ENCODE data around the gene TSHZ2. TPM values are rescaled to one million over a fixed set of nuclear protein-coding genes. Genes with fewer than 3 reads are reported as not detected.
A peak's percentile ranks its signal among the peaks of the same experiment; 100 is the strongest.

Gene TSHZ2
- total and polyA plus RNA-seq, 4 donors = 0.93 to 8.8 (median 3.8) TPM

- 61 to 67% methylated on average over 2 of the region's 2 CpGs for WGBS, 2 donors
- ATAC-seq (ENCODE audit: insufficient read depth, low FRiP score) = no peak
- no peak for DNase-seq
- TF ChIP-seq CTCF (IDR thresholded peaks at IDR 0.05; ENCODE audit: control extremely low read depth, extremely low read depth) = no peak
- no peaks in the 10 kb centered on the region for H3K27me3 ChIP-seq (ENCODE audit: control insufficient read depth in 3 of 3, insufficient read depth in 3 of 3, low read length in 2 of 3)
- no peak overlapping the region for H3K4me3 ChIP-seq
- H3K9ac ChIP-seq (ENCODE audit: insufficient read depth in 1 of 2, low read length in 2 of 2) = no peak overlapping the region
- H3K36me3 ChIP-seq (ENCODE audit: control insufficient read depth in 4 of 4, insufficient read depth in 4 of 4, low read length in 4 of 4) = no peaks in the 10 kb centered on the region
- peaks cover 0 to 11% (median 4%) of the 10 kb centered on the region in 5 donors for H3K4me1 ChIP-seq (ENCODE audit: control insufficient read depth in 5 of 5, insufficient read depth in 5 of 5, low read length in 5 of 5)
- peaks cover 0 to 2% (median 0%) of the 10 kb centered on the region in 4 donors for H3K9me3 ChIP-seq (ENCODE audit: control insufficient read depth in 4 of 4, insufficient read depth in 3 of 4, low read length in 3 of 4)
- H3K27ac ChIP-seq (ENCODE audit: low read depth in 1 of 2, low read length in 1 of 2) = no peak overlapping the region
Measured at GRCh38 chr20:53099856-53100255, 127.7 kb downstream of the TSHZ2 start.

GRCh38 chr20:53100476-53100911, 128.3 kb downstream of the TSHZ2 start:
- Histone ChIP-seq H3K4me1 (ENCODE audit: control insufficient read depth in 5 of 5, insufficient read depth in 5 of 5, low read length in 5 of 5) (peaks cover 0 to 11% (median 4%) of the 10 kb centered on the region in 5 donors), H3K9me3 (ENCODE audit: control insufficient read depth in 4 of 4, insufficient read depth in 3 of 4, low read length in 3 of 4) (peaks cover 0 to 2% (median 0%) of the 10 kb centered on the region in 4 donors), H3K27me3 (ENCODE audit: control insufficient read depth in 3 of 3, insufficient read depth in 3 of 3, low read length in 2 of 3) (no peaks in the 10 kb centered on the region), H3K4me3 (no peak overlapping the region), H3K36me3 (ENCODE audit: control insufficient read depth in 4 of 4, insufficient read depth in 4 of 4, low read length in 4 of 4) (no peaks in the 10 kb centered on the region), H3K27ac (ENCODE audit: low read depth in 1 of 2, low read length in 1 of 2) (no peak overlapping the region), H3K9ac (ENCODE audit: insufficient read depth in 1 of 2, low read length in 2 of 2) (no peak overlapping the region)
- 36 to 43% methylated on average over 3 of the region's 3 CpGs for WGBS, 2 donors
- no peak for ATAC-seq (ENCODE audit: insufficient read depth, low FRiP score)
- TF ChIP-seq CTCF (IDR thresholded peaks at IDR 0.05; ENCODE audit: control extremely low read depth, extremely low read depth) = no peak
- peak in 1 of 3 donors; percentile 31 for DNase-seq

- DNase-seq (no peak), ATAC-seq (ENCODE audit: insufficient read depth, low FRiP score) (no peak)
- Histone ChIP-seq H3K27ac (ENCODE audit: low read depth in 1 of 2, low read length in 1 of 2) (no peak overlapping the region), H3K4me1 (ENCODE audit: control insufficient read depth in 5 of 5, insufficient read depth in 5 of 5, low read length in 5 of 5) (peaks cover 0 to 9% (median 4%) of the 10 kb centered on the region in 5 donors), H3K27me3 (ENCODE audit: control insufficient read depth in 3 of 3, insufficient read depth in 3 of 3, low read length in 2 of 3) (no peaks in the 10 kb centered on the region), H3K36me3 (ENCODE audit: control insufficient read depth in 4 of 4, insufficient read depth in 4 of 4, low read length in 4 of 4) (no peaks in the 10 kb centered on the region), H3K9ac (ENCODE audit: insufficient read depth in 1 of 2, low read length in 2 of 2) (no peak overlapping the region), H3K9me3 (ENCODE audit: control insufficient read depth in 4 of 4, insufficient read depth in 3 of 4, low read length in 3 of 4) (peaks cover 0 to 2% (median 0%) of the 10 kb centered on the region in 4 donors), H3K4me3 (no peak overlapping the region)
- TF ChIP-seq CTCF (IDR thresholded peaks at IDR 0.05; ENCODE audit: control extremely low read depth, extremely low read depth) = no peak
- WGBS, 2 donors = 84 to 90% methylated on average over 6 of the region's 6 CpGs
Measured at GRCh38 chr20:53101992-53102760, 130.0 kb downstream of the TSHZ2 start.
